ENCODE measurements around the gene BCR.
"Not testable (repeated sequence)": the region's sequence is repeated elsewhere in the genome, so short reads cannot be mapped to it uniquely, and the experiment has no call there.

- not testable (repeated sequence) for TF ChIP-seq EZH2phosphoT487 (IDR thresholded peaks at IDR 0.05; ENCODE audit: borderline replicate concordance, low read depth, low read length); CTCF (conservative IDR thresholded peaks at IDR 0.05; ENCODE audit: low read length)
Observed at GRCh38 chr22:23310443-23311097, 130.3 kb downstream of the BCR start.
